Measurements from ENCODE around the gene SYT4. TPM values are rescaled to one million over a fixed set of nuclear protein-coding genes. Genes with fewer than 3 reads are reported as not detected.

SYT4 gene
- total RNA-seq, 1 experiment from 2014 or later, result 3.4 TPM

DNA sequence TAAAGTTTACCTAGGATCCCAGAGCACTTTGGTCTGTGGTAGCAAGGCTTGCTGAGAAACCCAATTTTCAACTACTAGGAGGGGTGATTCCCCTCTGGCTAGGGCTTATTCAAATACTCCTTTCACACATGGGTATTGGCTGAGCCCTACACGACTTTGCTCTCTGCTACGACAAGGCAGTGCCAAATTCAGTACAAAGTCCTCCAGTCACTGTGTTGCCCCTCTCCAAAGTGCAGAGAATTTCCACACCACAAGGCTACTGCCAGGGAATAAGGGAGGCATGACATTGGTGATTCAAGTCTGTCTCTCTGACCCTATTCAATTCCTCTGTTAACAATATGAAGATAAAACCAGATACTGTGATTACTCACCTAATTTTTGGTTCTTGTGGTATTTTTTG is 38.9 kb downstream of the SYT4 start:
- no peak overlapping the region for H4K91ac ChIP-seq (ENCODE audit: insufficient read length, low read depth, low read length)
- H2BK12ac ChIP-seq (ENCODE audit: insufficient read length, low read depth, low read length), result no peak overlapping the region
- no peak for DNase-seq
- no peak overlapping the region for H3K9ac ChIP-seq (ENCODE audit: extremely low read depth, insufficient read length, low read length)
- H3K9me3 ChIP-seq (ENCODE audit: control insufficient read depth, low read depth, low read length), result no peaks in the 10 kb centered on the region
- no peaks in the 10 kb centered on the region for H3K79me1 ChIP-seq (ENCODE audit: insufficient read depth, low read depth, low read length, poor library complexity, severe bottlenecking)
- H2AK5ac ChIP-seq (ENCODE audit: insufficient read length, low read length), result no peak overlapping the region
- no peak for TF ChIP-seq CTCF (conservative IDR thresholded peaks at IDR 0.05)
- H3K27ac Mint-ChIP-seq, result peak overlapping the region in 1 of 3 experiments; percentile 71; a peak in 1 of 7 replicates
- no peak overlapping the region for H2BK5ac ChIP-seq (ENCODE audit: insufficient read length, low read length)
- no peak overlapping the region for H3K56ac ChIP-seq (ENCODE audit: insufficient read length, low read depth, low read length)
- H2BK20ac ChIP-seq (ENCODE audit: low read depth, low read length, poor library complexity, severe bottlenecking), result no peak overlapping the region
- H3K4me3 Mint-ChIP-seq, result no peak overlapping the region
- WGBS (ENCODE audit: extremely low coverage, insufficient read length, low lambda C conversion rate), result no CpG with 5 or more reads among the region's 2 CpGs
- H3K23me2 ChIP-seq (ENCODE audit: insufficient read length, low read depth, low read length, poor library complexity, severe bottlenecking), result no peaks in the 10 kb centered on the region
- H4K5ac ChIP-seq (ENCODE audit: insufficient read length, low read depth, low read length), result no peak overlapping the region
- H4K8ac ChIP-seq (replicated peaks; ENCODE audit: insufficient read length, low read depth, low read length), result no peak overlapping the region
- H3K23ac ChIP-seq (ENCODE audit: insufficient read length, low read depth, low read length), result no peak overlapping the region
- H2BK15ac ChIP-seq (ENCODE audit: low read depth, low read length), result no peak overlapping the region
- no peak overlapping the region for H3K4ac ChIP-seq (ENCODE audit: low read depth, low read length)
- H3K4me1 Mint-ChIP-seq, result no peaks in the 10 kb centered on the region
- no peak overlapping the region for H3K18ac ChIP-seq (ENCODE audit: insufficient read length, low read depth, low read length)
- no peaks in the 10 kb centered on the region for H3K4me1 ChIP-seq (ENCODE audit: insufficient read depth, low read length)
- no peaks in the 10 kb centered on the region; the same call in 1 of the 2 replicates for H3K27me3 ChIP-seq (ENCODE audit: insufficient read depth, low read length)
- no peaks in the 10 kb centered on the region for H3K9me3 Mint-ChIP-seq
- no peak overlapping the region for H3K4me2 ChIP-seq (ENCODE audit: insufficient read depth, insufficient read length, low read length)
- H3T11ph ChIP-seq (ENCODE audit: low read length), result no peak overlapping the region
- H2BK120ac ChIP-seq (ENCODE audit: low read depth, low read length, poor library complexity, severe bottlenecking), result no peak overlapping the region
- no peaks in the 10 kb centered on the region; the same call in 1 of the 2 replicates for H3K27me3 Mint-ChIP-seq (ENCODE audit: low read depth)
- no peaks in the 10 kb centered on the region for H3K79me2 ChIP-seq (ENCODE audit: insufficient read depth, low read length)
- H3K14ac ChIP-seq (ENCODE audit: insufficient read depth, low read length), result no peak overlapping the region
- H3K27ac ChIP-seq (ENCODE audit: insufficient read length, low read depth, low read length), result no peak overlapping the region
- H3K36me3 Mint-ChIP-seq (ENCODE audit: insufficient read depth in 1 of 3, low read depth in 3 of 3), result no peaks in the 10 kb centered on the region
- no peak overlapping the region for H2AFZ ChIP-seq (ENCODE audit: low read length)
- H4K20me1 ChIP-seq (ENCODE audit: control insufficient read depth, insufficient read depth, insufficient read length), result no peaks in the 10 kb centered on the region
